Sigmoid colon (tissue), 4 donors: ENCODE data around the gene SUGCT.
"Not testable (repeated sequence)": the region's sequence is repeated elsewhere in the genome, so short reads cannot be mapped to it uniquely, and the experiment has no call there.

ENCODE experiments used
- POLR2AphosphoS5 ChIP-seq, 4 donors: sonication (generic); formaldehyde crosslinking; IDR thresholded peaks; one replicate each; pipeline ENCODE4 v1.6.1; 2017; ENCODE audit warnings: antibody characterized with exemption in 4 of 4
- TF ChIP-seq, protein P1 (sequence below), 4 experiments: fragments of 450-650 bp in 3 of 4; fragments of 200-600 bp in 1 of 4; IDR thresholded peaks; one replicate each; pipeline ENCODE4 v1.5.1; 2016 to 2019; ENCODE audit warnings: antibody characterized with exemption in 4 of 4, mild to moderate bottlenecking in 3 of 4, moderate library complexity in 2 of 4

- TF ChIP-seq, protein P1, sequence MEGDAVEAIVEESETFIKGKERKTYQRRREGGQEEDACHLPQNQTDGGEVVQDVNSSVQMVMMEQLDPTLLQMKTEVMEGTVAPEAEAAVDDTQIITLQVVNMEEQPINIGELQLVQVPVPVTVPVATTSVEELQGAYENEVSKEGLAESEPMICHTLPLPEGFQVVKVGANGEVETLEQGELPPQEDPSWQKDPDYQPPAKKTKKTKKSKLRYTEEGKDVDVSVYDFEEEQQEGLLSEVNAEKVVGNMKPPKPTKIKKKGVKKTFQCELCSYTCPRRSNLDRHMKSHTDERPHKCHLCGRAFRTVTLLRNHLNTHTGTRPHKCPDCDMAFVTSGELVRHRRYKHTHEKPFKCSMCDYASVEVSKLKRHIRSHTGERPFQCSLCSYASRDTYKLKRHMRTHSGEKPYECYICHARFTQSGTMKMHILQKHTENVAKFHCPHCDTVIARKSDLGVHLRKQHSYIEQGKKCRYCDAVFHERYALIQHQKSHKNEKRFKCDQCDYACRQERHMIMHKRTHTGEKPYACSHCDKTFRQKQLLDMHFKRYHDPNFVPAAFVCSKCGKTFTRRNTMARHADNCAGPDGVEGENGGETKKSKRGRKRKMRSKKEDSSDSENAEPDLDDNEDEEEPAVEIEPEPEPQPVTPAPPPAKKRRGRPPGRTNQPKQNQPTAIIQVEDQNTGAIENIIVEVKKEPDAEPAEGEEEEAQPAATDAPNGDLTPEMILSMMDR (IDR thresholded peaks at IDR 0.05): not testable (repeated sequence)
- not testable (repeated sequence) for TF ChIP-seq POLR2AphosphoS5 (IDR thresholded peaks at IDR 0.05)
Observed at GRCh38 chr7:40117199-40117598, 17.6 kb upstream of the SUGCT start.
